Erythroblast (primary cell): ENCODE measurements around the gene CS.

ENCODE experiments used
- GATA1 ChIP-seq: IDR thresholded peaks from 2 replicates; pipeline ENCODE4 v1.6.1; 2011; ENCODE audit warnings: low read depth, mild to moderate bottlenecking, control low read depth, low read length, moderate library complexity
- POLR2A ChIP-seq: IDR thresholded peaks from 2 replicates; pipeline ENCODE4 v1.6.1; 2011; ENCODE audit warnings: mild to moderate bottlenecking, low read length

GRCh38 chr12:56224102-56224701, 75.9 kb downstream of the CS start, which contains the start of gene NABP2:
- TF ChIP-seq POLR2A: peak; percentile 47
- TF ChIP-seq GATA1: no peak
